Motor neuron (in vitro differentiated cells): ENCODE data around the gene GPER1. TPM values are rescaled to one million over a fixed set of nuclear protein-coding genes. Genes with fewer than 3 reads are reported as not detected.

Source experiments
- ATAC-seq, 8 experiments: fragments of 200-7000 bp; cut with Tn5 transposase; replicated peaks in 6 of 8; 2 replicates each; pipeline ENCODE4 v1.8.0; 2021; ENCODE audit warnings: mild to moderate bottlenecking in 8 of 8, moderate library complexity in 8 of 8
- H3K27ac ChIP-seq, 2 donors: fragments of 250-450 bp; sonication (Bioruptor Pico); 2 replicates each; pipeline ENCODE4 v1.9.0; 2021; ENCODE audit warnings: antibody characterized with exemption in 2 of 2, mild to moderate bottlenecking in 2 of 2, moderate library complexity in 1 of 2
- H3K4me1 ChIP-seq, 2 donors: fragments of 250-450 bp; sonication (Bioruptor Pico); replicated peaks in 1 of 2; 2 replicates each; pipeline ENCODE4 v1.6.1; 2021; ENCODE audit warnings: antibody characterized with exemption in 2 of 2, mild to moderate bottlenecking in 2 of 2, moderate library complexity in 1 of 2
- H3K4me3 ChIP-seq, 5 donors: fragments of 250-450 bp; sonication (Bioruptor Pico); 2 replicates each; pipeline ENCODE4 v1.9.0; 2021; ENCODE audit warnings: antibody characterized with exemption in 5 of 5, mild to moderate bottlenecking in 5 of 5, moderate library complexity in 4 of 5
- WGBS, 10 experiments: fragments of 450-650 bp; shearing (Covaris generic); methylation state at CpG; one replicate each; pipeline ENCODE4 v1.0.0; 2022; 5-methylcytosine and 5-hydroxymethylcytosine counted together
- in situ Hi-C, 9 experiments: fragments of 400-800 bp; cut with MboI; loops; one replicate each; pipeline ENCODE4 v1.15.0; 2021; ENCODE audit warnings: low sequenced_read_pairs in 9 of 9, low pct_unique_long_range_greater_than_20kb in 2 of 9; ENCODE audit not compliant: unreplicated experiment in 9 of 9
- total RNA-seq, 8 experiments: library from RNA; unstranded; fragments of 300-600 nt; gene quantifications; 2 replicates each; pipeline versions ENCODE4 v1.2.3 to v1.2.4, GENCODE V29; 2022

GPER1 gene
- total RNA-seq, 8 experiments from 2014 or later, result 0.43 to 3.6 (median 1.1) TPM

GRCh38 chr7:1078519-1078918 is 9.4 kb upstream of the GPER1 start:
- whole genome bisulfite sequencing, 10 experiments, result 100% methylated on average over 1 of the region's 11 CpGs; no CpG with 5 or more reads in 9 of the 10 experiments
- Histone ChIP-seq H3K4me3 (no peak overlapping the region), H3K4me1 (peaks cover 50 to 58% of the 10 kb centered on the region in 2 donors), H3K27ac (peak overlapping the region; percentile 26 to 62)
- in situ Hi-C loops, result no loop called here
- ATAC-seq, result no peak

- peak in 5 of 8 experiments; percentile 8 to 36 (median 18) for ATAC-seq
- 7 to 90% (median 47%) methylated on average over 3 to 4 of the region's 15 CpGs; no CpG with 5 or more reads in 7 of the 10 experiments for WGBS, 10 experiments
- Histone ChIP-seq H3K27ac (peak overlapping the region; percentile 62 to 93), H3K4me1 (peaks cover 50 to 58% of the 10 kb centered on the region in 2 donors), H3K4me3 (no peak overlapping the region)
- in situ Hi-C loops, result no loop called here
These were observed 8.9 kb upstream of the GPER1 start for GRCh38 chr7:1078985-1079384.

GRCh38 chr7:1079546-1079945 is 8.4 kb upstream of the GPER1 start:
- in situ Hi-C loops, result no loop called here
- no peak for ATAC-seq
- Histone ChIP-seq H3K27ac (peak overlapping the region; percentile 62 to 93), H3K4me3 (no peak overlapping the region), H3K4me1 (peaks cover 47 to 56% of the 10 kb centered on the region in 2 donors)
- WGBS, 10 experiments, result 83 to 90% methylated on average over 1 to 2 of the region's 12 CpGs; no CpG with 5 or more reads in 8 of the 10 experiments

- Histone ChIP-seq H3K4me1 (peaks cover 42 to 50% of the 10 kb centered on the region in 2 donors), H3K27ac (peak overlapping the region; percentile 62 to 93), H3K4me3 (no peak overlapping the region)
- 0 to 88% (median 18%) methylated on average over 1 to 12 of the region's 38 CpGs; no CpG with 5 or more reads in 6 of the 10 experiments for WGBS, 10 experiments
- in situ Hi-C loops, result no loop called here
- peak in 5 of 8 experiments; percentile 61 to 72 (median 67) for ATAC-seq
These were observed 7.5 kb upstream of the GPER1 start for GRCh38 chr7:1080252-1080920.

- Histone ChIP-seq H3K4me1 (peaks cover 42 to 50% of the 10 kb centered on the region in 2 donors), H3K4me3 (no peak overlapping the region), H3K27ac (peak overlapping the region; percentile 62 to 93)
- peak in 1 of 8 experiments; percentile 0 for ATAC-seq
- 62 to 77% methylated on average over 2 to 5 of the region's 16 CpGs; no CpG with 5 or more reads in 8 of the 10 experiments for WGBS, 10 experiments
- in situ Hi-C loops, result no loop called here
These were observed 7.0 kb upstream of the GPER1 start for GRCh38 chr7:1080921-1081255.

- in situ Hi-C loops, result no loop called here
- Histone ChIP-seq H3K4me3 (no peak overlapping the region), H3K27ac (peak overlapping the region; percentile 62 to 93), H3K4me1 (peaks cover 42 to 50% of the 10 kb centered on the region in 2 donors)
- no peak for ATAC-seq
- WGBS, 10 experiments, result 80 to 100% (median 85%) methylated on average over 2 to 7 of the region's 20 CpGs; no CpG with 5 or more reads in 7 of the 10 experiments
These were observed 6.6 kb upstream of the GPER1 start for GRCh38 chr7:1081336-1081735.

GRCh38 chr7:1081931-1082401 is 5.9 kb upstream of the GPER1 start:
- peaks cover 42 to 50% of the 10 kb centered on the region in 2 donors for H3K4me1 ChIP-seq
- H3K27ac ChIP-seq, result peak overlapping the region; percentile 62 to 93
- in situ Hi-C loops, result no loop called here
- WGBS, 10 experiments, result 44 to 94% methylated on average over 3 to 14 of the region's 31 CpGs; no CpG with 5 or more reads in 8 of the 10 experiments
- peak in 5 of 8 experiments; percentile 28 to 48 (median 35) for ATAC-seq
- H3K4me3 ChIP-seq, result no peak overlapping the region

- WGBS, 10 experiments, result 95 to 100% methylated on average over 7 to 20 of the region's 45 CpGs; no CpG with 5 or more reads in 8 of the 10 experiments
- no peak overlapping the region for H3K27ac ChIP-seq
- H3K4me3 ChIP-seq, result no peak overlapping the region
- peaks cover 43 to 45% of the 10 kb centered on the region in 2 donors for H3K4me1 ChIP-seq
- no peak for ATAC-seq
- in situ Hi-C loops, result no loop called here
These were observed 3.9 kb upstream of the GPER1 start for GRCh38 chr7:1083729-1084657.

- ATAC-seq, result peak in 6 of 8 experiments; percentile 6 to 50 (median 24)
- in situ Hi-C loops, result no loop called here
- H3K4me3 ChIP-seq, result no peak overlapping the region
- no peak overlapping the region for H3K27ac ChIP-seq
- WGBS, 10 experiments, result 80 to 90% (median 84%) methylated on average over 2 to 4 of the region's 10 CpGs; no CpG with 5 or more reads in 6 of the 10 experiments
- peaks cover 30 to 32% of the 10 kb centered on the region in 2 donors for H3K4me1 ChIP-seq
These were observed 2.6 kb upstream of the GPER1 start for GRCh38 chr7:1085266-1085665.

- peaks cover 23 to 25% of the 10 kb centered on the region in 2 donors for H3K4me1 ChIP-seq
- H3K4me3 ChIP-seq, result no peak overlapping the region
- ATAC-seq, result no peak
- in situ Hi-C loops, result no loop called here
- H3K27ac ChIP-seq, result no peak overlapping the region
- WGBS, 10 experiments, result 86 to 100% (median 94%) methylated on average over 2 to 7 of the region's 11 CpGs; no CpG with 5 or more reads in 4 of the 10 experiments
These were observed 1.9 kb upstream of the GPER1 start for GRCh38 chr7:1085910-1086421.

GRCh38 chr7:1086588-1087464 is 1.1 kb upstream of the GPER1 start:
- ATAC-seq, result peak in 7 of 8 experiments; percentile 28 to 76 (median 46)
- in situ Hi-C loops, result no loop called here
- Histone ChIP-seq H3K4me3 (no peak overlapping the region), H3K4me1 (peaks cover 15 to 17% of the 10 kb centered on the region in 2 donors), H3K27ac (no peak overlapping the region)
- 10 to 90% (median 44%) methylated on average over 1 to 9 of the region's 45 CpGs; no CpG with 5 or more reads in 2 of the 10 experiments for whole genome bisulfite sequencing, 10 experiments

GRCh38 chr7:1087465-1087814 is 473 bp upstream of the GPER1 start:
- H3K4me1 ChIP-seq, result peaks cover 9 to 11% of the 10 kb centered on the region in 2 donors
- peak in 1 of 8 experiments; percentile 1 for ATAC-seq
- in situ Hi-C loops, result no loop called here

More at GRCh38 chr7:1087465-1087814, 473 bp upstream of the GPER1 start:
- 10 to 100% (median 79%) methylated on average over 1 to 6 of the region's 6 CpGs; no CpG with 5 or more reads in 1 of the 10 experiments for WGBS, 10 experiments
- Histone ChIP-seq H3K27ac (no peak overlapping the region), H3K4me3 (no peak overlapping the region)
